H1 (cell line): ENCODE measurements around the gene CPNE8. TPM values are rescaled to one million over a fixed set of nuclear protein-coding genes. Genes with fewer than 3 reads are reported as not detected.

Source experiments
- ASH2L ChIP-seq: fragments of 200-600, 300-600 bp; sonication (generic); IDR thresholded peaks from one replicate; pipeline ENCODE4 v1.7.1; 2017; ENCODE audit warnings: low read length
- CREB1 ChIP-seq: IDR thresholded peaks from 2 replicates; pipeline ENCODE4 v1.6.1; 2012; ENCODE audit warnings: inconsistent platforms
- GTF2F1 ChIP-seq: IDR thresholded peaks from 2 replicates; pipeline ENCODE4 v1.6.1; 2012; ENCODE audit warnings: low read depth, low read length, improper control_type of control experiment, borderline replicate concordance
- NRF1 ChIP-seq: IDR thresholded peaks from 2 replicates; pipeline ENCODE4 v1.6.1; 2011; ENCODE audit warnings: mild to moderate bottlenecking, low read depth, low read length, improper control_type of control experiment
- TCF12 ChIP-seq: IDR thresholded peaks from 2 replicates; pipeline ENCODE4 v1.6.1; 2011; ENCODE audit warnings: low read depth, mild to moderate bottlenecking, low read length
- polyA plus RNA-seq, 7 experiments: library from polyadenylated mRNA; depleted of rRNA in 3 of 7; stranded (reverse) in 5 of 7; unstranded in 2 of 7; fragments of >200 nt in 5 of 7; fragments of 200-250 nt in 2 of 7; gene quantifications; 1 replicate in 5 of 7; 2 replicates in 1 of 7; 4 replicates in 1 of 7; pipeline versions ENCODE4 v1.2.1 to v1.2.3, GENCODE V29; 2011 to 2013; ENCODE audit warnings: missing spikeins in 2 of 7, mixed read lengths in 2 of 7
- total RNA-seq: library from RNA; stranded (reverse); fragmentation: NEBNext Ultra II Directional; extraction: Animal tissue kit (Norgen Biotek cat#: 25700); gene quantifications from 2 replicates; pipeline ENCODE4 v1.2.1, GENCODE V29; 2021
- TF ChIP-seq, protein P1 (sequence below), 3 experiments: IDR thresholded peaks; 1 replicate in 2 of 3; 2 replicates in 1 of 3; pipeline versions ENCODE4 v1.5.1 to v1.6.1; 2011; ENCODE audit warnings: low read length in 3 of 3, mild to moderate bottlenecking in 3 of 3, inconsistent platforms in 2 of 3, low read depth in 1 of 3, moderate library complexity in 1 of 3; ENCODE audit not compliant: insufficient read depth in 1 of 3; ENCODE audit errors: control extremely low read depth in 1 of 3

Gene CPNE8
- total and polyA plus RNA-seq, 2 of the 8 experiments (the other 6 are each of a cell fraction or from before 2014, with no cell fraction given) = 2.5 to 6.8 TPM

DNA sequence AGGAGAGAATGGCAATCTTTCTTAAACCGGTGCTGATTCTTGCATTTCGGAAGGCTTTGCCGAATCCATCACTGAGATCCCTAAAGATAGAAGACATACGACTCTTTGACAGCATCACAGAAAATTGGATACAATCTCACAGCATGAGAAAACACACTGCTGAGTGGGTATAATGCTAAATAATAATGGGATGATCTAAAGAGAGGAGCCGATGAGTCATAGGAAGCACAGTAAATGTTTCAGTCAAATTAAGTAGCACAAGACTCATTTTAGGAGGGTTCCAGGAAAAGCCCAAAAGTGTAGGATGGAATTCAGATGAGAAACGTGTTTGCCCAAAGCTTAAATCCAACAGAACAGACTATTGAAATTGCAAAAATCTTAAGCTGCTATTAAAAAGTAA, 81.7 kb downstream of the CPNE8 start (continued):
- TF ChIP-seq, protein P1, sequence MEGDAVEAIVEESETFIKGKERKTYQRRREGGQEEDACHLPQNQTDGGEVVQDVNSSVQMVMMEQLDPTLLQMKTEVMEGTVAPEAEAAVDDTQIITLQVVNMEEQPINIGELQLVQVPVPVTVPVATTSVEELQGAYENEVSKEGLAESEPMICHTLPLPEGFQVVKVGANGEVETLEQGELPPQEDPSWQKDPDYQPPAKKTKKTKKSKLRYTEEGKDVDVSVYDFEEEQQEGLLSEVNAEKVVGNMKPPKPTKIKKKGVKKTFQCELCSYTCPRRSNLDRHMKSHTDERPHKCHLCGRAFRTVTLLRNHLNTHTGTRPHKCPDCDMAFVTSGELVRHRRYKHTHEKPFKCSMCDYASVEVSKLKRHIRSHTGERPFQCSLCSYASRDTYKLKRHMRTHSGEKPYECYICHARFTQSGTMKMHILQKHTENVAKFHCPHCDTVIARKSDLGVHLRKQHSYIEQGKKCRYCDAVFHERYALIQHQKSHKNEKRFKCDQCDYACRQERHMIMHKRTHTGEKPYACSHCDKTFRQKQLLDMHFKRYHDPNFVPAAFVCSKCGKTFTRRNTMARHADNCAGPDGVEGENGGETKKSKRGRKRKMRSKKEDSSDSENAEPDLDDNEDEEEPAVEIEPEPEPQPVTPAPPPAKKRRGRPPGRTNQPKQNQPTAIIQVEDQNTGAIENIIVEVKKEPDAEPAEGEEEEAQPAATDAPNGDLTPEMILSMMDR (IDR thresholded peaks at IDR 0.05; ENCODE audit: control extremely low read depth in 1 of 3, insufficient read depth in 1 of 3, low read depth in 1 of 3, low read length in 3 of 3) = no peak
- TF ChIP-seq TCF12 = no peak
- no peak for TF ChIP-seq NRF1
- TF ChIP-seq ASH2L = no peak
- TF ChIP-seq CREB1 = no peak
- no peak for TF ChIP-seq GTF2F1
